ENCODE results near the gene RAG1. TPM values are rescaled to one million over a fixed set of nuclear protein-coding genes. Genes with fewer than 3 reads are reported as not detected.
A peak's percentile ranks its signal among the peaks of the same experiment; 100 is the strongest.

Gene RAG1
- total and polyA plus RNA-seq, 2 of the 8 experiments (the other 6 are each of a cell fraction or from before 2014, with no cell fraction given) = 0.14 to 0.58 TPM

DNA sequence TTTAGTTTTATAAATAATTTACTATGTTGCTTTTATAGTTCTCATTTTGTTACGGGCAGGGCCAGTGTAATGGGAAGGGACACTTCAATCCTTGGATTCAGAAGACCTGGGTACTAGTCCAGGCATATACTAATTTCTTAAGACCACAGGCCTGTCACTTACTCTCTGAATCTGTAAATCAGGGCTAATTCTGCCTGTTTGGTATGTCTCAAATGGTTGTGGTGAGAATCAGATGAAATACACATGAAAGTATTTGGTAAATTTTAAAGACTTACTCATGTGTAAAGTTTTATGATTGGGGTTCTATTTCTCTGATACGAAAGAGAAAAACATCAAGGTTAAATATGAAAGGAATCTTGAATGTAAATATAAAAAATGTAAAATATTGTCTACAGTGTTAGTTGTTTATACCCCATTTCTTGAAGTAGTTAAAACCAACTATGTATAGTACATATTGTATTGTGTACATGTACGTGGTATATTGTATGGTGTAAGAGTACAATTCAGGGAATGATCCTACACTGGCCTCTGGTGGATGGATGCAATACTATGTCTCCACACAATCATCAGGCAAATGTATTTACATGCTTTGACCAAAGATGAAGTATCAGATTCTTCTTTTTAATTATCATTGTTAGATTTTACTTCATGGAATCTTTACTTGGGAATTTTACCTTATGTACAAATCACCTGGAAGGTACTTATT, 54.8 kb downstream of the RAG1 start:
- Histone ChIP-seq H4K8ac (ENCODE audit: extremely low read depth, insufficient read depth, low read length) (no peak overlapping the region), H3K4me2 (ENCODE audit: insufficient read depth in 1 of 2, low read depth in 2 of 2, low read length in 2 of 2) (no peak overlapping the region), H3K36me3 (ENCODE audit: control insufficient read depth in 2 of 4, insufficient read depth in 4 of 4, low read length in 3 of 4) (no peaks in the 10 kb centered on the region), H4K5ac (ENCODE audit: insufficient read length, low read depth, low read length) (no peak overlapping the region), H2BK15ac (ENCODE audit: low read length) (no peak overlapping the region), H3K4me1 (replicated peaks in 1 of 4; ENCODE audit: control insufficient read depth in 3 of 4, insufficient read depth in 4 of 4, low read length in 3 of 4) (no peaks in the 10 kb centered on the region), H2BK5ac (ENCODE audit: low read depth, low read length) (no peak overlapping the region), H4K91ac (replicated peaks; ENCODE audit: insufficient read length, low read length) (no peak overlapping the region), H3K27ac (ENCODE audit: low read depth, low read length) (no peak overlapping the region), H3K79me2 (ENCODE audit: control insufficient read depth in 1 of 2, insufficient read depth in 2 of 2, low read length in 2 of 2) (no peaks in the 10 kb centered on the region), H3K27me3 (replicated peaks in 1 of 4; ENCODE audit: control insufficient read depth in 3 of 4, extremely low read depth in 1 of 4, insufficient read depth in 3 of 4, low read length in 3 of 4) (no peaks in the 10 kb centered on the region), H3K23ac (ENCODE audit: insufficient read length) (no peak overlapping the region), H3K4me3 (ENCODE audit: extremely low read depth in 1 of 4, insufficient read depth in 2 of 4, low read depth in 3 of 4, low read length in 4 of 4) (no peak overlapping the region), H3K56ac (replicated peaks; ENCODE audit: insufficient read length, low read depth, low read length) (no peak overlapping the region), H4K20me1 (replicated peaks in 1 of 2; ENCODE audit: control insufficient read depth in 1 of 2, insufficient read depth in 2 of 2, low read length in 2 of 2) (no peaks in the 10 kb centered on the region), H2BK120ac (replicated peaks; ENCODE audit: low read depth, low read length) (no peak overlapping the region), H3K23me2 (ENCODE audit: low read depth, low read length) (no peaks in the 10 kb centered on the region), H3K9ac (replicated peaks in 1 of 4; ENCODE audit: extremely low read depth in 1 of 4, low read depth in 3 of 4, low read length in 3 of 4) (no peak overlapping the region), H3K14ac (ENCODE audit: insufficient read length) (no peak overlapping the region), H2BK20ac (ENCODE audit: low read length) (no peak overlapping the region), H3K18ac (ENCODE audit: extremely low read depth, low read length) (no peak overlapping the region), H3K9me3 (ENCODE audit: insufficient read depth in 2 of 2, low read depth in 1 of 2, low read length in 1 of 2) (no peaks in the 10 kb centered on the region), H3K4ac (replicated peaks; ENCODE audit: insufficient read length, low read depth, low read length) (no peak overlapping the region), H2AFZ (ENCODE audit: low read length) (no peak overlapping the region), H2BK12ac (ENCODE audit: low read depth, low read length) (no peak overlapping the region), H2AK5ac (ENCODE audit: low read depth, low read length) (no peak overlapping the region), H3K79me1 (ENCODE audit: low read depth, low read length) (no peaks in the 10 kb centered on the region)
- WGBS, 2 experiments (ENCODE audit: extremely low coverage in 1 of 2, insufficient coverage in 1 of 2, insufficient read length in 1 of 2, insufficient replicate concordance in 2 of 2, low coverage in 1 of 2, low lambda C conversion rate in 2 of 2, missing lambda C conversion rate in 1 of 2) = 70% methylated on average over 3 of the region's 3 CpGs; no CpG with 5 or more reads in 1 of the 2 experiments
- DNase-seq (ENCODE audit: low read depth in 1 of 2, low spot score in 2 of 2) = no peak
- ChIA-PET CTCF (ENCODE audit: partially characterized antibody) (interaction anchor here (0.7 to 3.5 kb wide), 7 partner anchors 12 to 67 kb away, joined by 3 to 25 read pairs (median 3); no protein-coding TSS in a partner anchor), POLR2A (ENCODE audit: partially characterized antibody) (no interaction called here)
- no peak for FAIRE-seq
- TF ChIP-seq ZNF274 (IDR thresholded peaks at IDR 0.05; ENCODE audit: borderline replicate concordance, extremely low read depth, low read length) (no peak), E2F6 (IDR thresholded peaks at IDR 0.05) (no peak), MAX (IDR thresholded peaks at IDR 0.05) (no peak), SAP30 (IDR thresholded peaks at IDR 0.05; ENCODE audit: insufficient read depth, insufficient replicate concordance, low read length) (no peak), RAD21 (IDR thresholded peaks at IDR 0.05 in 1 of 2, conservative IDR thresholded peaks at IDR 0.05 in 1 of 2; ENCODE audit: low read depth in 2 of 2, low read length in 2 of 2) (peak; percentile 49 to 54)
- TF ChIP-seq, protein P1, sequence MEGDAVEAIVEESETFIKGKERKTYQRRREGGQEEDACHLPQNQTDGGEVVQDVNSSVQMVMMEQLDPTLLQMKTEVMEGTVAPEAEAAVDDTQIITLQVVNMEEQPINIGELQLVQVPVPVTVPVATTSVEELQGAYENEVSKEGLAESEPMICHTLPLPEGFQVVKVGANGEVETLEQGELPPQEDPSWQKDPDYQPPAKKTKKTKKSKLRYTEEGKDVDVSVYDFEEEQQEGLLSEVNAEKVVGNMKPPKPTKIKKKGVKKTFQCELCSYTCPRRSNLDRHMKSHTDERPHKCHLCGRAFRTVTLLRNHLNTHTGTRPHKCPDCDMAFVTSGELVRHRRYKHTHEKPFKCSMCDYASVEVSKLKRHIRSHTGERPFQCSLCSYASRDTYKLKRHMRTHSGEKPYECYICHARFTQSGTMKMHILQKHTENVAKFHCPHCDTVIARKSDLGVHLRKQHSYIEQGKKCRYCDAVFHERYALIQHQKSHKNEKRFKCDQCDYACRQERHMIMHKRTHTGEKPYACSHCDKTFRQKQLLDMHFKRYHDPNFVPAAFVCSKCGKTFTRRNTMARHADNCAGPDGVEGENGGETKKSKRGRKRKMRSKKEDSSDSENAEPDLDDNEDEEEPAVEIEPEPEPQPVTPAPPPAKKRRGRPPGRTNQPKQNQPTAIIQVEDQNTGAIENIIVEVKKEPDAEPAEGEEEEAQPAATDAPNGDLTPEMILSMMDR (IDR thresholded peaks at IDR 0.05; ENCODE audit: control extremely low read depth in 1 of 3, insufficient read depth in 1 of 3, low read depth in 1 of 3, low read length in 3 of 3) = peak in 2 of 3 experiments; percentile 16 to 24; a peak in 2 of 4 replicates
